H1 (cell line): ENCODE results near the gene DPYD. TPM values are rescaled to one million over a fixed set of nuclear protein-coding genes. Genes with fewer than 3 reads are reported as not detected.

ENCODE experiments used
- HDAC2 ChIP-seq, 2 experiments: fragments of 300-600 bp in 1 of 2; sonication (generic) in 1 of 2; IDR thresholded peaks; 2 replicates each; pipeline ENCODE4 v1.6.1; 2011 to 2012; ENCODE audit warnings: low read depth in 2 of 2, low read length in 2 of 2, mild to moderate bottlenecking in 2 of 2, moderate library complexity in 2 of 2, borderline replicate concordance in 1 of 2, inconsistent platforms in 1 of 2
- PHF8 ChIP-seq: fragments of 200-600 bp; sonication (generic); conservative IDR thresholded peaks from 2 replicates; pipeline ENCODE4 v1.7.1; 2012; ENCODE audit warnings: low read depth, mild to moderate bottlenecking, inconsistent platforms, low read length, moderate library complexity
- POLR2A ChIP-seq, 2 experiments: IDR thresholded peaks; 1 replicate in 1 of 2; 2 replicates in 1 of 2; pipeline ENCODE4 v1.6.1; 2011; ENCODE audit warnings: low read depth in 2 of 2, low read length in 2 of 2, mild to moderate bottlenecking in 2 of 2; ENCODE audit errors: control extremely low read depth in 1 of 2
- RNF2 ChIP-seq: fragments of 200-900, 300-1000 bp; sonication (generic); IDR thresholded peaks from 2 replicates; pipeline ENCODE4 v1.7.1; 2016; ENCODE audit warnings: borderline replicate concordance, low read depth, mild to moderate bottlenecking, antibody characterized with exemption, low read length; ENCODE audit not compliant: poor library complexity, severe bottlenecking; ENCODE audit errors: missing control alignments
- SP2 ChIP-seq: IDR thresholded peaks from 2 replicates; pipeline ENCODE4 v1.6.1; 2012; ENCODE audit warnings: mild to moderate bottlenecking, low read length, inconsistent platforms
- TAF1 ChIP-seq: IDR thresholded peaks from 2 replicates; pipeline ENCODE4 v1.6.1; 2011; ENCODE audit warnings: mild to moderate bottlenecking, low read depth, low read length
- ZNF274 ChIP-seq: IDR thresholded peaks from 2 replicates; pipeline ENCODE4 v1.7.0; 2012; ENCODE audit warnings: low read length, borderline replicate concordance; ENCODE audit errors: extremely low read depth
- polyA plus RNA-seq, 7 experiments: library from polyadenylated mRNA; depleted of rRNA in 3 of 7; stranded (reverse) in 5 of 7; unstranded in 2 of 7; fragments of >200 nt in 5 of 7; fragments of 200-250 nt in 2 of 7; gene quantifications; 1 replicate in 5 of 7; 2 replicates in 1 of 7; 4 replicates in 1 of 7; pipeline versions ENCODE4 v1.2.1 to v1.2.3, GENCODE V29; 2011 to 2013; ENCODE audit warnings: missing spikeins in 2 of 7, mixed read lengths in 2 of 7
- total RNA-seq: library from RNA; stranded (reverse); fragmentation: NEBNext Ultra II Directional; extraction: Animal tissue kit (Norgen Biotek cat#: 25700); gene quantifications from 2 replicates; pipeline ENCODE4 v1.2.1, GENCODE V29; 2021
- TF ChIP-seq, protein P1 (sequence below): fragments of 300-600 bp; sonication (generic); IDR thresholded peaks from 2 replicates; pipeline ENCODE4 v1.7.1; 2012; ENCODE audit warnings: low read length, moderate library complexity, mild to moderate bottlenecking, inconsistent platforms; ENCODE audit not compliant: insufficient replicate concordance

The DPYD gene
- total and polyA plus RNA-seq, 2 of the 8 experiments (the other 6 are each of a cell fraction or from before 2014, with no cell fraction given) = 0.29 to 0.73 TPM

DNA sequence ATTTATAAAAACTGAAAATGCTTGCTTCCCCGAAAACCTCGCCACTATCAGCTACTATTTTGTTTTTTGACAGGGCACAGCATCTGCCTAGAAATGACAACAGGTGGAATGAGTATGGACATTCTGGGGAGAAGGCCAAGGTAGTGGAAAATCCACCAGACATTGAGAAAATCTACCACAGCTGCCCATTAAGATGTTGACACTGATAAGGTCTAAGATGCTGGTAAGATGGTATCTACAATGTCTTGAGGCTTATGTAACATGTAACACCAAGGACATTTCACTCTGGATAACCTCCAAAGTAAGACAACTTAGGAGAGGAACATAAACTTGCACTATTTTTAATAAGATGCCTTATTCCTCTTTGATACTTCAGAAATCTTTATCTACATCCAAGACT is 825.1 kb downstream of the DPYD start (continued):
- TF ChIP-seq, protein P1, sequence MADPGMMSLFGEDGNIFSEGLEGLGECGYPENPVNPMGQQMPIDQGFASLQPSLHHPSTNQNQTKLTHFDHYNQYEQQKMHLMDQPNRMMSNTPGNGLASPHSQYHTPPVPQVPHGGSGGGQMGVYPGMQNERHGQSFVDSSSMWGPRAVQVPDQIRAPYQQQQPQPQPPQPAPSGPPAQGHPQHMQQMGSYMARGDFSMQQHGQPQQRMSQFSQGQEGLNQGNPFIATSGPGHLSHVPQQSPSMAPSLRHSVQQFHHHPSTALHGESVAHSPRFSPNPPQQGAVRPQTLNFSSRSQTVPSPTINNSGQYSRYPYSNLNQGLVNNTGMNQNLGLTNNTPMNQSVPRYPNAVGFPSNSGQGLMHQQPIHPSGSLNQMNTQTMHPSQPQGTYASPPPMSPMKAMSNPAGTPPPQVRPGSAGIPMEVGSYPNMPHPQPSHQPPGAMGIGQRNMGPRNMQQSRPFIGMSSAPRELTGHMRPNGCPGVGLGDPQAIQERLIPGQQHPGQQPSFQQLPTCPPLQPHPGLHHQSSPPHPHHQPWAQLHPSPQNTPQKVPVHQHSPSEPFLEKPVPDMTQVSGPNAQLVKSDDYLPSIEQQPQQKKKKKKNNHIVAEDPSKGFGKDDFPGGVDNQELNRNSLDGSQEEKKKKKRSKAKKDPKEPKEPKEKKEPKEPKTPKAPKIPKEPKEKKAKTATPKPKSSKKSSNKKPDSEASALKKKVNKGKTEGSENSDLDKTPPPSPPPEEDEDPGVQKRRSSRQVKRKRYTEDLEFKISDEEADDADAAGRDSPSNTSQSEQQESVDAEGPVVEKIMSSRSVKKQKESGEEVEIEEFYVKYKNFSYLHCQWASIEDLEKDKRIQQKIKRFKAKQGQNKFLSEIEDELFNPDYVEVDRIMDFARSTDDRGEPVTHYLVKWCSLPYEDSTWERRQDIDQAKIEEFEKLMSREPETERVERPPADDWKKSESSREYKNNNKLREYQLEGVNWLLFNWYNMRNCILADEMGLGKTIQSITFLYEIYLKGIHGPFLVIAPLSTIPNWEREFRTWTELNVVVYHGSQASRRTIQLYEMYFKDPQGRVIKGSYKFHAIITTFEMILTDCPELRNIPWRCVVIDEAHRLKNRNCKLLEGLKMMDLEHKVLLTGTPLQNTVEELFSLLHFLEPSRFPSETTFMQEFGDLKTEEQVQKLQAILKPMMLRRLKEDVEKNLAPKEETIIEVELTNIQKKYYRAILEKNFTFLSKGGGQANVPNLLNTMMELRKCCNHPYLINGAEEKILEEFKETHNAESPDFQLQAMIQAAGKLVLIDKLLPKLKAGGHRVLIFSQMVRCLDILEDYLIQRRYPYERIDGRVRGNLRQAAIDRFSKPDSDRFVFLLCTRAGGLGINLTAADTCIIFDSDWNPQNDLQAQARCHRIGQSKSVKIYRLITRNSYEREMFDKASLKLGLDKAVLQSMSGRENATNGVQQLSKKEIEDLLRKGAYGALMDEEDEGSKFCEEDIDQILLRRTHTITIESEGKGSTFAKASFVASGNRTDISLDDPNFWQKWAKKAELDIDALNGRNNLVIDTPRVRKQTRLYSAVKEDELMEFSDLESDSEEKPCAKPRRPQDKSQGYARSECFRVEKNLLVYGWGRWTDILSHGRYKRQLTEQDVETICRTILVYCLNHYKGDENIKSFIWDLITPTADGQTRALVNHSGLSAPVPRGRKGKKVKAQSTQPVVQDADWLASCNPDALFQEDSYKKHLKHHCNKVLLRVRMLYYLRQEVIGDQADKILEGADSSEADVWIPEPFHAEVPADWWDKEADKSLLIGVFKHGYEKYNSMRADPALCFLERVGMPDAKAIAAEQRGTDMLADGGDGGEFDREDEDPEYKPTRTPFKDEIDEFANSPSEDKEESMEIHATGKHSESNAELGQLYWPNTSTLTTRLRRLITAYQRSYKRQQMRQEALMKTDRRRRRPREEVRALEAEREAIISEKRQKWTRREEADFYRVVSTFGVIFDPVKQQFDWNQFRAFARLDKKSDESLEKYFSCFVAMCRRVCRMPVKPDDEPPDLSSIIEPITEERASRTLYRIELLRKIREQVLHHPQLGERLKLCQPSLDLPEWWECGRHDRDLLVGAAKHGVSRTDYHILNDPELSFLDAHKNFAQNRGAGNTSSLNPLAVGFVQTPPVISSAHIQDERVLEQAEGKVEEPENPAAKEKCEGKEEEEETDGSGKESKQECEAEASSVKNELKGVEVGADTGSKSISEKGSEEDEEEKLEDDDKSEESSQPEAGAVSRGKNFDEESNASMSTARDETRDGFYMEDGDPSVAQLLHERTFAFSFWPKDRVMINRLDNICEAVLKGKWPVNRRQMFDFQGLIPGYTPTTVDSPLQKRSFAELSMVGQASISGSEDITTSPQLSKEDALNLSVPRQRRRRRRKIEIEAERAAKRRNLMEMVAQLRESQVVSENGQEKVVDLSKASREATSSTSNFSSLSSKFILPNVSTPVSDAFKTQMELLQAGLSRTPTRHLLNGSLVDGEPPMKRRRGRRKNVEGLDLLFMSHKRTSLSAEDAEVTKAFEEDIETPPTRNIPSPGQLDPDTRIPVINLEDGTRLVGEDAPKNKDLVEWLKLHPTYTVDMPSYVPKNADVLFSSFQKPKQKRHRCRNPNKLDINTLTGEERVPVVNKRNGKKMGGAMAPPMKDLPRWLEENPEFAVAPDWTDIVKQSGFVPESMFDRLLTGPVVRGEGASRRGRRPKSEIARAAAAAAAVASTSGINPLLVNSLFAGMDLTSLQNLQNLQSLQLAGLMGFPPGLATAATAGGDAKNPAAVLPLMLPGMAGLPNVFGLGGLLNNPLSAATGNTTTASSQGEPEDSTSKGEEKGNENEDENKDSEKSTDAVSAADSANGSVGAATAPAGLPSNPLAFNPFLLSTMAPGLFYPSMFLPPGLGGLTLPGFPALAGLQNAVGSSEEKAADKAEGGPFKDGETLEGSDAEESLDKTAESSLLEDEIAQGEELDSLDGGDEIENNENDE = no peak
- TF ChIP-seq ZNF274 = no peak
- no peak for TF ChIP-seq PHF8
- no peak for TF ChIP-seq TAF1
- no peak for TF ChIP-seq HDAC2 (IDR thresholded peaks at IDR 0.05; ENCODE audit: borderline replicate concordance in 1 of 2, low read depth in 2 of 2, low read length in 2 of 2)
- no peak for TF ChIP-seq RNF2
- TF ChIP-seq POLR2A (IDR thresholded peaks at IDR 0.05; ENCODE audit: control extremely low read depth in 1 of 2, low read depth in 2 of 2, low read length in 2 of 2) = no peak
- no peak for TF ChIP-seq SP2
